HepG2 (cell line): Measurements from ENCODE around the gene BRAP. TPM values are rescaled to one million over a fixed set of nuclear protein-coding genes. Genes with fewer than 3 reads are reported as not detected.

Source experiments
- FOSL2 ChIP-seq: sonication (generic); formaldehyde crosslinking; IDR thresholded peaks from 2 replicates; pipeline ENCODE4 v1.4.0; 2020; ENCODE audit warnings: missing genetic modification reagents
- HMGXB3 ChIP-seq: sonication (generic); formaldehyde crosslinking; IDR thresholded peaks from 2 replicates; pipeline ENCODE4 v1.4.0; 2020; ENCODE audit warnings: missing genetic modification reagents, borderline replicate concordance
- HNRNPK ChIP-seq: fragments of 200-400 bp; formaldehyde crosslinking; IDR thresholded peaks from 2 replicates; pipeline ENCODE4 v1.6.1; 2018; ENCODE audit warnings: low read length, low read depth, moderate library complexity, mild to moderate bottlenecking; ENCODE audit not compliant: poor library complexity, severe bottlenecking
- LRRFIP1 ChIP-seq: sonication (generic); formaldehyde crosslinking; conservative IDR thresholded peaks from 2 replicates; pipeline ENCODE4 v1.4.0; 2020; ENCODE audit warnings: missing genetic modification reagents
- MED13 ChIP-seq: sonication (generic); formaldehyde crosslinking; IDR thresholded peaks from 2 replicates; pipeline ENCODE4 v1.5.0; 2020; ENCODE audit warnings: missing genetic modification reagents
- MLX ChIP-seq: IDR thresholded peaks from 2 replicates; pipeline ENCODE4 v1.6.1; 2016
- MYNN ChIP-seq: sonication (generic); formaldehyde crosslinking; IDR thresholded peaks from 2 replicates; pipeline ENCODE4 v1.4.0; 2020; ENCODE audit warnings: mild to moderate bottlenecking, low read depth, missing genetic modification reagents
- PAF1 ChIP-seq: IDR thresholded peaks from 2 replicates; pipeline ENCODE4 v1.6.1; 2016; ENCODE audit warnings: missing genetic modification reagents, missing compliant biosample characterization
- PREB ChIP-seq: sonication (generic); formaldehyde crosslinking; IDR thresholded peaks from 2 replicates; pipeline ENCODE4 v1.4.0; 2020; ENCODE audit warnings: missing genetic modification reagents
- SMAD1 ChIP-seq: sonication (generic); formaldehyde crosslinking; IDR thresholded peaks from 2 replicates; pipeline ENCODE4 v1.4.0; 2020; ENCODE audit warnings: missing genetic modification reagents, low read depth, mild to moderate bottlenecking, borderline replicate concordance
- SP140L ChIP-seq: sonication (generic); formaldehyde crosslinking; IDR thresholded peaks from 2 replicates; pipeline ENCODE4 v1.4.0; 2020; ENCODE audit warnings: missing genetic modification reagents, borderline replicate concordance
- THAP11 ChIP-seq: IDR thresholded peaks from 2 replicates; pipeline ENCODE4 v1.6.1; 2016; ENCODE audit warnings: missing biosample characterization, missing genetic modification reagents
- YY1 ChIP-seq: IDR thresholded peaks from 2 replicates; pipeline ENCODE4 v1.6.1; 2011; ENCODE audit warnings: low read length, low read depth, moderate library complexity, mild to moderate bottlenecking; ENCODE audit not compliant: insufficient read depth, insufficient replicate concordance
- ZNF17 ChIP-seq: sonication (generic); formaldehyde crosslinking; IDR thresholded peaks from 2 replicates; pipeline ENCODE4 v1.5.0; 2020; ENCODE audit warnings: mild to moderate bottlenecking, missing genetic modification reagents
- ZNF263 ChIP-seq: sonication (generic); formaldehyde crosslinking; IDR thresholded peaks from 2 replicates; pipeline ENCODE4 v1.4.0; 2020; ENCODE audit warnings: missing genetic modification reagents
- ZNF276 ChIP-seq: sonication (generic); formaldehyde crosslinking; IDR thresholded peaks from 2 replicates; pipeline ENCODE4 v1.4.0; 2020; ENCODE audit warnings: mild to moderate bottlenecking, low read depth, missing genetic modification reagents
- ZNF3 ChIP-seq: IDR thresholded peaks from 2 replicates; pipeline ENCODE4 v1.7.0; 2017; ENCODE audit warnings: inconsistent platforms
- ZNF619 ChIP-seq: sonication (generic); formaldehyde crosslinking; IDR thresholded peaks from 2 replicates; pipeline ENCODE4 v1.4.0; 2020; ENCODE audit warnings: mild to moderate bottlenecking, missing genetic modification reagents
- ZNF746 ChIP-seq: sonication (generic); formaldehyde crosslinking; IDR thresholded peaks from 2 replicates; pipeline ENCODE4 v1.8.0; 2022; ENCODE audit warnings: mild to moderate bottlenecking, missing genetic modification reagents
- polyA plus RNA-seq, 8 experiments: library from polyadenylated mRNA; depleted of rRNA in 3 of 8; stranded (reverse) in 7 of 8; unstranded in 1 of 8; fragments of >200 nt; fragmentation: Illumina TruSeq in 4 of 8; extraction: Trizol in 4 of 8; gene quantifications; 2 replicates each; pipeline versions ENCODE4 v1.2.1 to v1.2.3, GENCODE V29; 2011 to 2016; ENCODE audit warnings: low read depth in 4 of 8, missing spikeins in 1 of 8, mixed read lengths in 1 of 8; ENCODE audit not compliant: insufficient read depth in 1 of 8
- total RNA-seq, 5 experiments: library from RNA; depleted of rRNA; stranded (reverse); fragments of >200 nt; fragmentation: Illumina TruSeq; extraction: Trizol; gene quantifications; 2 replicates each; pipeline ENCODE4 v1.2.3, GENCODE V29; 2016; ENCODE audit warnings: low read depth in 1 of 5

BRAP gene
- total and polyA plus RNA-seq, 2 of the 13 experiments (the other 11 are each of a cell fraction or from before 2014, with no cell fraction given): 8.1 to 15.4 TPM

- TF ChIP-seq HNRNPK: no peak
- TF ChIP-seq HMGXB3 (CRISPR knock-in tag): peak; percentile 31; the same call in 1 of the 2 replicates
- TF ChIP-seq MLX (CRISPR knock-in tag): no peak
- TF ChIP-seq ZNF17 (CRISPR knock-in tag): 0 out of 2 replicates have a peak, but pooled peaks have one; percentile 27
- TF ChIP-seq ZNF619 (CRISPR knock-in tag): 0 out of 2 replicates have a peak, but pooled peaks have one; percentile 27
- peak; percentile 78 for TF ChIP-seq ZNF746
- TF ChIP-seq SMAD1 (CRISPR knock-in tag): peak; percentile 86; the same call in 1 of the 2 replicates
- TF ChIP-seq SP140L (CRISPR knock-in tag): no peak
- TF ChIP-seq PAF1 (CRISPR knock-in tag): no peak
- TF ChIP-seq ZNF263 (CRISPR knock-in tag): no peak; the same call in 1 of the 2 replicates
- peak; percentile 42 for TF ChIP-seq MED13 (CRISPR knock-in tag)
- TF ChIP-seq PREB (CRISPR knock-in tag): no peak
- no peak for TF ChIP-seq ZNF3 (CRISPR knock-in tag)
- peak; percentile 26 for TF ChIP-seq YY1
- TF ChIP-seq THAP11: peak; percentile 73
- no peak for TF ChIP-seq ZNF276 (CRISPR knock-in tag)
- no peak; the same call in none of the 2 replicates for TF ChIP-seq FOSL2 (CRISPR knock-in tag)
- no peak for TF ChIP-seq LRRFIP1
- TF ChIP-seq MYNN (CRISPR knock-in tag): no peak
Measured at GRCh38 chr12:111599453-111600204, 86.1 kb downstream of the BRAP start (continued).
